IPS-18a (cell line): ENCODE data around the gene SUSD6.

Source experiments
- H3K27ac ChIP-seq: one replicate; pipeline ENCODE4 v1.5.1; 2013; ENCODE audit warnings: low read length
- H3K27me3 ChIP-seq: one replicate; pipeline ENCODE4 v1.6.1; 2013; ENCODE audit warnings: mild to moderate bottlenecking, low read length; ENCODE audit not compliant: control insufficient read depth, insufficient read depth
- H3K36me3 ChIP-seq: one replicate; pipeline ENCODE4 v1.6.1; 2013; ENCODE audit warnings: low read depth, low read length; ENCODE audit not compliant: control insufficient read depth
- H3K4me1 ChIP-seq: one replicate; pipeline ENCODE4 v1.6.1; 2013; ENCODE audit warnings: low read depth, low read length; ENCODE audit not compliant: control insufficient read depth
- H3K4me3 ChIP-seq: one replicate; pipeline ENCODE4 v1.5.1; 2013; ENCODE audit warnings: low read length
- H3K9ac ChIP-seq: one replicate; pipeline ENCODE4 v1.6.1; 2013; ENCODE audit warnings: mild to moderate bottlenecking, low read length, moderate library complexity
- H3K9me3 ChIP-seq: one replicate; pipeline ENCODE4 v1.6.1; 2013; ENCODE audit warnings: low read depth, low read length; ENCODE audit not compliant: control insufficient read depth

The SUSD6 gene

DNA sequence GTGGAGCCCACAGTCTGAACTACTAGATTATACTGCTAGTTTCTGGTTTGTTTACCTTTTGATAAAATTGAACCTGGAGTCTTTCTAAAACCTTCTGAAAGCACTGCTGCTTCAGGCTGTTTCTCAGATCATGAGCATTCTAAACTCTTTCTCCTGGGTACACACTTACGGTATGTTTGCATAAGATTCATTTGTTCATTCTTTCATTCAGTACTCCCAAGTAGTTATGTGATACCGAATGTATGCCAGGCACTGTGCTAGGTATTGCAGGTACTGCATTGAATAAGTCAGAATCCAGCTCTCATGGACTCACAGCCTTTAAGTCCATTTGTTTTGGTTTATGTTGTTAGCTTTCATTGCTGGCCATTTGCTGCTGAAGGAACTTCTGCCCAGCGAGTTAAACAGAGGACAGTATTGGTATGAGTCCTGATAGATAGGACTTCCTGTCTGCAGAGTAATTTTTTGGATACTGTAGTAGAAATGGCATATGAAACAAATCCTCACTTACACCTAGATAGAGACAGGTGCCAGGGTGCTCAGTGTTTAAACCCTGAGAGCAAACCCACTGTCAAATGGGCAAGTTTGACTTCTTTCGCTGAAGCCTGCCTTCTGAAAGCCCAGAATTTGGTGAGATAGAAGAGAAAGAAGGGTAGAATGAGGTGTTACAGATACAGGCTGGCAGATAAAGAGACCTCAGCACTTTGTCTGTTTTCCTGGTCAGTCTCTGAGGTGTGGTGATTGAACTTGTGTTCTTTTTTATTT lies 2.1 kb downstream of the SUSD6 start:
- no peak overlapping the region for H3K4me3 ChIP-seq
- H3K4me1 ChIP-seq, result peaks cover 15% of the 10 kb centered on the region

DNA sequence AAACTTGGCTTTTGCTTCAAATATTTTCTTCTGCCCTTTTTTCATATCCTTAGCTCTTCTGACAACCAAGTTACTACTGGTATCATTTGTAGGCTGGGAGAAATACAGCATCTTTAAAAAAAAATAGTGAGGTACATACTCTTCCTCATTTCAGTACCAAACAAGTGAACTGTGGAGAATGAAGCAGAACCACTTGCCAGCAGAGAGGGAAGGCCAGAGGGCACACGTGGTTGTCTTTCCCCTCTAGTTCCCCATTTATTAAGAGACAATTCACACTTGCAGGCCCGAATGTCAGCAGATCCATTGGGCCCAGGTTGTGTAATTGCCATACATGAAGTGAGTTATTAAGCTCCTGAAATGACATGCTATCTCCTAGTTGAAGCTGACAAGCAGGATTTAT lies 3.2 kb downstream of the SUSD6 start:
- Histone ChIP-seq H3K4me1 (peaks cover 15% of the 10 kb centered on the region), H3K4me3 (no peak overlapping the region), H3K9me3 (no peaks in the 10 kb centered on the region), H3K36me3 (no peaks in the 10 kb centered on the region), H3K9ac (no peak overlapping the region), H3K27me3 (peaks cover 17% of the 10 kb centered on the region), H3K27ac (no peak overlapping the region)

More for the DNA sequence above, 2.1 kb downstream of the SUSD6 start:
- Histone ChIP-seq H3K36me3 (no peaks in the 10 kb centered on the region), H3K9ac (no peak overlapping the region), H3K27me3 (peaks cover 17% of the 10 kb centered on the region), H3K27ac (no peak overlapping the region), H3K9me3 (no peaks in the 10 kb centered on the region)

DNA sequence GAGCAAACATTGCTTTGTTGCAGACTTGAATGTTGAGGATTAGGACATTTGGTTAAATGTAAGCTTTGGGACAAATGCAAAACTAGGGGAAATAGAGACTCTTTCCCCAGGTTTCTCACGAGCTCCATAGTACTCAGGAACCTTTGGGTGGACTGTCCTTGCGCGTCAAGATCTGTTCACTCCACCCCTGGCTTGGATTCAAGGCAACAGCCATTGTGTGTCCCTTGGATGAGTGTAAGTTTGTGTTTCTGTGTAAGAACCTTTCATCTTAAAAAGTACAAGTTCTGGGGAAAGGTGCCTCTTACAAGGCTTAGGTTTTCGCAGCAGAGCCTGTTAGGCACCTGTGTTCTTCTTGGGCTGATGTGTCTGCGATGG lies 3.7 kb downstream of the SUSD6 start:
- no peak overlapping the region for H3K4me3 ChIP-seq
- no peaks in the 10 kb centered on the region for H3K36me3 ChIP-seq
- no peaks in the 10 kb centered on the region for H3K9me3 ChIP-seq
- H3K27me3 ChIP-seq, result peaks cover 17% of the 10 kb centered on the region
- H3K4me1 ChIP-seq, result peaks cover 15% of the 10 kb centered on the region
- H3K9ac ChIP-seq, result no peak overlapping the region
- H3K27ac ChIP-seq, result no peak overlapping the region

DNA sequence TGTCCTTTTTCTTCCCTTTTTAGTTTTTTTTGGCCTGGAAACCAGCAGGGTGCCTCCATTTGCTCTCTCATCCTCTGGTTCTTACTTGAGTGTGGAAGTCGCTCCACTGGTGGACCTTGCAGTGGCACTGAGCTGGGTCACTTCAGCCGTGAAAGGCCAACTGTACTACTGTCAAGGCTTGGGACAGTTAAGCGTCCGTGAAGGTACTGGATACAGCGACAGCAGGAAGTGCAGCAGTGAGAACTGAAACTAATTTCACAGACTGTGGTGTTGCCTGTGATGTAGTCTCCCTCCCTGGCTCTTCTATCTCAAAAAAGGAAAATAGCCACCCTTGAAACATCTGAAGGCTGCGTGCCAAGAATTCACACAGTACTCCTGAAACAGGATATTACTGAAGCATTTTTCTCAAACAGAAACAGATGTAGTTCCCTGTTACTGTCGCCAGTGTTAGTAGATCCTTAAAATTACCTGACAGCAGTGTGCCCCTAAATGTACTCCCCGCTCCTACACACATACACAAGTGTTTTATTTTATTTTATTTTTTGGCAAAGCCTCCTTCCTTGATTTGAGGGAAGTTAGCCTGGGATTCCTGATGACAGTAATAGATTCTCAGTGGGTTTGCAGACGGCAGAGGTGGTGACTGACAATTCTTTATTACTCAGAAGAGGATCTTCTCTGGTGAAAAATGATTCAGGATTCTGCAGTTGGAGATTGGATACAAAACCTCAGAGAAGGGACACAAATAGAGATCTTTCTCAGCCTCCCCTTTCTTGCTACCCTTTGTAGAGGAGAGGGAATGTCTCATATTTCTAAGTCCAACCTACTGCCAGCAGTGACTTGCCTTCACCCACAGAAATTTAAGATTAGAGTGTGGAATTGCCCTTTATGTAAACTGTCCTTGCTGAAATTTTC lies 4.4 kb downstream of the SUSD6 start:
- H3K27ac ChIP-seq, result no peak overlapping the region
- H3K27me3 ChIP-seq, result peaks cover 17% of the 10 kb centered on the region
- no peaks in the 10 kb centered on the region for H3K9me3 ChIP-seq
- no peak overlapping the region for H3K4me3 ChIP-seq
- H3K9ac ChIP-seq, result no peak overlapping the region
- H3K4me1 ChIP-seq, result peaks cover 8% of the 10 kb centered on the region
- no peaks in the 10 kb centered on the region for H3K36me3 ChIP-seq

DNA sequence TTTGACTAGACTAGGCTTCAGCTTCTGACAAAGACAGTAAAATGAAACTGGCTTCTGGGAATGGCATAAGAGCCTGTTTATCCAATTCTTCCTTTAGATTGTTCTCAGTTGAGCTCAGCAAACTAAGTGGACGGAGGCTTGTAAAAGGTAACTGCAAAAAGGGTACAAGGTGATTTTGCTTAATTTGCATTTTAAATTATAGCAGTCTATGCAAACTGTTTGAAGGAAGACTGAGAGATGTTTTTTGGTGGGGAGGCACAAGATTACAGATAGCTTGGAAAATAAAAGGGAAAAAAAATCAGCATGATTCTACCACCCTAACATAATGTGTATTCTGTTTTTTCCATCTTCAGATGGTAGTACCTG lies 5.0 kb downstream of the SUSD6 start:
- Histone ChIP-seq H3K9me3 (no peaks in the 10 kb centered on the region), H3K27me3 (peaks cover 17% of the 10 kb centered on the region), H3K9ac (no peak overlapping the region), H3K4me1 (peaks cover 8% of the 10 kb centered on the region), H3K4me3 (no peak overlapping the region), H3K36me3 (no peaks in the 10 kb centered on the region), H3K27ac (no peak overlapping the region)

DNA sequence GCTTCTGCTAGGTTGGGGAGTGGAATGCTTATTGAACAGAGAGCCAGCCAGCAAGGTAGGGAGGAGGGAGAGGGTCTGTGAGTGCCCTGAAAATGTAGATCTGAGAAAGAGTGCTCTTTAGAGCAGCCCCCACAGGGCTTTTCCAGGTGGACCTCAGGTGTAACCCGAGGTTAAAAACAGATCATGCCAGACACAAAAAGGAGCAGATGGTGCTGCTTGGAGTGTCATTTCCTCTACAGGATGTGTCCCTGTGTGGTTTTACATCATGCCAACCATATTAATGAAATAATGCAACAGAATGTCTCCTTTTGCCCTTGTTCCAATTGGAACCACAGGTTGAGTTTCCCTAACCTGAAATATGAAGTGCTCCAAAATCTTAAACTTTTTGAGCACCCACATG lies 6.4 kb downstream of the SUSD6 start:
- H3K27ac ChIP-seq, result no peak overlapping the region
- no peaks in the 10 kb centered on the region for H3K36me3 ChIP-seq
- H3K9ac ChIP-seq, result no peak overlapping the region
- H3K4me1 ChIP-seq, result peaks cover 2% of the 10 kb centered on the region
- H3K27me3 ChIP-seq, result peaks cover 9% of the 10 kb centered on the region
- H3K9me3 ChIP-seq, result no peaks in the 10 kb centered on the region
- no peak overlapping the region for H3K4me3 ChIP-seq

DNA sequence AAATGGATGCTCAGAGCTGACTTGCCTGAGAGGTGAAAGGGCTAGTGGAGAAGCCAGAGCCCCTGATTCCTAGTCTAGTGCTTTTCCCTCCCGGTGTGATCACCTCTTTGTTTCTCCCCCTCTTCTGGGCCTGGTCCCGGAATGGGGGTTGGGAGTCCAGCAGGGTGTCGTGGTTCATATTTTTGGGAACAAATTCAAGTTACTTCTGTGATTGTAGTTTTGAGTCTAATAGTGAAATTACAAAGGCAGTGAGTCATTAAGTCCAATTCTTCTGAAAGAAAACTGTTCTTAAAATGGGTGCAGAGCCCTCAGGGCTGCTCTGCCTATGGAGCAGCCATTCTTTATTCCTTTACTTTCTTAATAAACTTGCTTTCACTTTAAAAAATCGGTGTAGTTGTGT lies 7.6 kb downstream of the SUSD6 start:
- H3K4me1 ChIP-seq, result no peaks in the 10 kb centered on the region
- no peak overlapping the region for H3K9ac ChIP-seq
- H3K36me3 ChIP-seq, result no peaks in the 10 kb centered on the region
- no peak overlapping the region for H3K4me3 ChIP-seq
- H3K27me3 ChIP-seq, result no peaks in the 10 kb centered on the region
- no peak overlapping the region for H3K27ac ChIP-seq
- no peaks in the 10 kb centered on the region for H3K9me3 ChIP-seq

DNA sequence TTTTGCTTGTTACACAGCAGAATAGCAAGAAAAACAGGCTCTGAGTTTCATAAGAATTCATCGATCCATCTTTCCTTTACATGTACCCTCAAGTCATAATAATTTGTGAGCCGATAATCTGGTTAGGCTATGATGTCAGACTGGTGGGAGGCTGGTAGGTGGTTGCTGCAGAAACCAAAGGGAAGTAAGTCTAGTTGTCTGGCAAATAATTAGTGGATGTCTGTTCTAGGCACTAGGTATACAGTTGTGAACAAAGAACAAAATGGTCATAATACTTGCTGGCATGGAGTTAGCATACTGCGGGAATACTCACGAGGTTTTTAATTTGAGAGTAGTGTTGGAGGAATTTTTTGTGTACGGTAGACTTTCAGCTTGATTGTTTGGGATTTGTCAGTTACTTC lies 8.8 kb downstream of the SUSD6 start:
- Histone ChIP-seq H3K36me3 (no peaks in the 10 kb centered on the region), H3K27ac (no peak overlapping the region), H3K9me3 (no peaks in the 10 kb centered on the region), H3K4me1 (no peaks in the 10 kb centered on the region), H3K27me3 (no peaks in the 10 kb centered on the region), H3K4me3 (no peak overlapping the region), H3K9ac (no peak overlapping the region)

DNA sequence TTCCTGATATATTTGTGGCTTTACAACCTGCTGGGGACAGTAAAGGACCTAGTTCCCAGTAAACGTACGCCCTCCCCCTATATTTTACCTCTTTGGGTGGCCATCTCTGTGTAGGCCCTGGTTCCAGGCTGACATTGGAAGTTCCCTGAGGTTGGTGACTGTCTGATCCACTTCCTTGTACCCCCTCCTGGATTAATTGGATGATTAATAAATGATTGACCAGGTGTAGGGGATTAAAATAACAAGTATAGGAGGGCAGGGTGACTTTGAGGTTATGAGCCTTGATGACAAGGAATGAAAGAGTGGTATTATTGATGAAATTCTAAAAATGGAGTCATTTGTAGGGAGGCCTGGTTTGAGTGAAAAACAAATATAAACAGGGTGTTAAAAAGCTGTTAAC lies 9.6 kb downstream of the SUSD6 start:
- Histone ChIP-seq H3K27me3 (no peaks in the 10 kb centered on the region), H3K9ac (no peak overlapping the region), H3K4me1 (no peaks in the 10 kb centered on the region), H3K27ac (no peak overlapping the region), H3K9me3 (no peaks in the 10 kb centered on the region), H3K36me3 (no peaks in the 10 kb centered on the region), H3K4me3 (no peak overlapping the region)

DNA sequence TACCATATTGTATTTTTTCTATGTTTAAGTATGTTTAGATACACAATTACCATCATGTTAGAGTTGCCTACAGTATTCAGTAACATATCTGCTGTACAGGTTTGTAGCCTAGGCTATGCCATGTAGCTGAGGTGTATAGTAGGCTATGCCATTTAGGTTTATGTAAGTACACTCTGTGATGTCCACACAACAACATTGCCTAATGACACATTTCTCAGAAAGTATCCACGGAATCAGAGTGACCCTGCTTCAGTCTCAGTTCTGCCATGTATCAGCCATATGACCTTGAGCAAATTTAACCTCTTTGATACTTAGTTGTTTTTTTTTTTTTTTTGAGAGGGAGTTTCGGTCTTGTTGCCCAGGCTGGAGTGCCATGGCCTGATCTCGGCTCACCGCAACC lies 12.7 kb downstream of the SUSD6 start:
- no peak overlapping the region for H3K27ac ChIP-seq
- H3K9ac ChIP-seq, result no peak overlapping the region
- no peaks in the 10 kb centered on the region for H3K27me3 ChIP-seq
- H3K4me1 ChIP-seq, result no peaks in the 10 kb centered on the region
- no peak overlapping the region for H3K4me3 ChIP-seq
- no peaks in the 10 kb centered on the region for H3K9me3 ChIP-seq
- H3K36me3 ChIP-seq, result no peaks in the 10 kb centered on the region

DNA sequence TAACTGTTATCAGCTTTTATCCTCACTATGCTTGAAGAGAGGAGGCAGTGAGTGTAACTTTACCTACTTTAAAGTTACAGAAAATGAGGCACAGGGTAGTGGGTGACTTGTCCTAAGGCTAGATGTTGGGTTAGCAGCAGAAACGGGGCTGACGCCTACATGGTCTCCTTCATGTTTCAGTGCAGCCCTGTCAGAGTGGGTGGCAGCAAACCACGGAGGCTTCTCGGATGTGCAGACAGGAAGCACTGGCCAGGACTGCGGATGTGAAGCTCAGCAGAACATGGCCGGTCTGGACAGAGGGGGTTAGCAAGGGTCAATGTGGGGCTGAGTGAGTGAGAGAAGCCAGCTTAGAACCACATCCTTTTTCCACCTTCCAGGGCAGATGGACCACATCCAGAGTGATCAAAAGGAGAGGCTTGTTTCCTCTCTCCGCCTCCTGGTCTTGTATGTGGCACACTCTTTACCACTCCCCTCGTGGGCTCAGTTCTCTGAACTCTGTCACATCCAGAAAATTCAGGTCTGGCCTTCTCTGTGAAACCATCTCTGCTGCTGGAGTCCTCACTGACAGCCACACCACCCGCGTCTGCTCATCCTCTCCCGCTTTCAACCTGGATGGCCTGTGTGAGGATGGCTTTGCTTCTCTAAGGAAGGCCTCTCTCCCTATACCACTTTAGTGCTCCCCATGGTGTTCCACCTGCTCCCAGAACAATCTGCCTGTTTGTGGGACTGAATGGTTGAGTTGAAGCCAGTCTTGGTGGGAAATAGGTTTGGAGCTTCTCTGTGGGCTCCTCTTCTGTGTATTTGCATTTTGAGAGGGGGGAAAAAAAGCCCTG lies 14.1 kb downstream of the SUSD6 start:
- Histone ChIP-seq H3K27ac (no peak overlapping the region), H3K9ac (no peak overlapping the region)

More for the DNA sequence above, 14.1 kb downstream of the SUSD6 start:
- Histone ChIP-seq H3K27me3 (no peaks in the 10 kb centered on the region), H3K9me3 (no peaks in the 10 kb centered on the region), H3K36me3 (no peaks in the 10 kb centered on the region), H3K4me3 (no peak overlapping the region), H3K4me1 (no peaks in the 10 kb centered on the region)
